Activated T-cell treated with anti-CD3 and anti-CD28 coated beads for 48 hours (primary cell): Measurements from ENCODE around the gene PTPN12.
"Not testable (repeated sequence)": the region's sequence is repeated elsewhere in the genome, so short reads cannot be mapped to it uniquely, and the experiment has no call there.

Experiments used
- DNase-seq: peaks from one replicate; pipeline ENCODE4 v3.0.0-alpha.2; 2020; ENCODE audit warnings: low read depth

The PTPN12 gene

DNA sequence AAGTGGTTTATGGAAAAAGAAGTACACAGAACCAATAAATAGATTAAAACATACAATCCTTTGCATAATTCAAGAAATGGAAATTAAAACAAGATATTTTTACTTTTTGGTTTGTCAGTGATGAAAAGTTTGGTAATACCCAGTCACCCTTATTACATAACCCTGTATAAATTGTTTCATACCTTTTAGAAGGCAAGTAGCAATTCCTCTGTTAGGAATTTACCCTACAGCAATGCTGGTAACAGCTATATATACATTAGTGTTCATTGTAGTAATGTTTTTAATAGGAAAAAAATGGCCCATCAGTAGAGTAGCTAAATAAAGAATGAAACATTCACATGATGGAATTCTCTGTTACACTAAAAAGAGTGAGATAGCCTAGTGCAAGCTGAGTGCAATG, 42.7 kb downstream of the PTPN12 start:
- no peak for DNase-seq

DNA sequence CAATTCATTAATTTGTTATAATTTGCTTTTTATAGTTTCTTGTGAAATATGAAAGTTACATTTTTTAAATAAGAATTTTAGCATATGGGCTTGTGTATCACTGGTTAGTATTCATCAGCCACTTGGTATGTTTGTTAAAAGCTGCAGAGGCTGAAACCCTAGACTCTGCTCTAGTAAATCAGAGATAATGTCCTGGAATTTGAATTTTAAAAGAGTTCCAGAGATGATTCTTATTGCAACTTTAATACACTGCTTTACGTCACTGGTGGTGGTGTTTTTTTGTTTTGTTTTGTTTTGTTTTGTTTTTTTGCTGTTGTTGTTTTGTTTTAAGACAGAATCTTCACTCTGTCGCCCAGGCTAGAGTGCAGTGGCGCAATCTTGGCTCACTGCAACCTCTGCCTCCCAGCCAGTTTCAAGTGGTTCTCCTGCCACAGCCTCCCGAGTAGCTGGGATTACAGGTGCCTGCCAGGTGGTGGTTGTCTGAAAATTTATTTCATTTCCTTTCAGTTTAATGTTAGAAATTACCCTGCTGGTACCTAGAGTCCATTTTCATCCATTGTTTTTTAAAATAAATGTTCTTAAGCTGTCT, 43.8 kb downstream of the PTPN12 start:
- DNase-seq: no peak

DNA sequence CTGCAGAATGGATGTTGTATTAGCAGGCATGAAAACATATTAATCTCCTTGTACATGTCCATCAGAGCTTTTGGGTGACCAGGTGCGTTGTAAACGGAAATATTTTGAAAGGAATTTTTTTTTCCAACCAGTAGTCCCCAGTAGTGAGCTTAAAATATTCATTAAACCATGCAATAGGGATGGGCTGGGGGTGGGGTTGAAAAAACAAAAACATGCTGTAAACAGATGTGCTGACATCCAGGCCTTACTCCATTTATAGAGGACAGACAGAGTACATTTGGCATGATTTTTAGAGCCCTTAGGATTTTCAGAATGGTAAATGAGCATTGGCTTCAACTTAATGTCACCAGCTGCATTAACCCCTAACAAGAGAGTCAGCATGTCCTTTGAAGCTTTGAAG, 50.2 kb downstream of the PTPN12 start:
- DNase-seq: no peak

DNA sequence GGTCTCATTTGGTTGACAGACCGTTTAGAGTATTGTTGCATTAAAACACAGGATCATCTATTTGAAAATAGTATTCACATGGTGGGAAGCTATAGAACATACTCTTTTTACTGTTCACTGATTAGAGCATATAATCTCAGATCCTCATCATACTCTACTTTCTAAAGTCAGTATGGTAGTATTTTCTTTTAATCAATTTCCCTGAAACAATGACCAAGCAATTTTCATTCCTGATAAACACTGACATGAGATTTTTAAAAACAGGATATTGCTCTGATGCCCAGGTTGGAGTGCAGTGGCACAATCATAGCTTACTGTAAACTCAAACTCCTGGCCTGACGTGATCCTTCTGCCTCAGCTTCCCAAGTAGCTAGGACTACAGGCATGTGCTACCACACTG, 63.9 kb downstream of the PTPN12 start:
- no peak for DNase-seq

DNA sequence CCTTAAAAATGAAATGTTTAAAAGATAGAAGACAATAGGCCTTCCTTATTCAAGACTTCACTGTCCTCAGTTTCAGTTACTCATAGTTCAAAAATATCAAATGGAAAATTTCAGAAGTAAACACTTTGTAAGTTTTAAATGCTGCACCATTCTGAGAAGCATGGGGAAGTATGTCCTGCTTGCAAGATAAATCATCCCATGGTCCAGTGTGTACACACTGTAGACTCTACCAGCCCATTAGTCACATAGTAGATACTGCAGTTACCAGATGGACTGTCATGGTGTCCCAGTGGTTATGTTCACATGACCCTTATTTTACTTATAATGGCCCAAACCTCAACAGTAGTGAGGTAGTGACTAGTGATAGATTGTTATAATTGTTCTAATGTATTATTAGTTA, 69.5 kb downstream of the PTPN12 start:
- no peak for DNase-seq

DNA sequence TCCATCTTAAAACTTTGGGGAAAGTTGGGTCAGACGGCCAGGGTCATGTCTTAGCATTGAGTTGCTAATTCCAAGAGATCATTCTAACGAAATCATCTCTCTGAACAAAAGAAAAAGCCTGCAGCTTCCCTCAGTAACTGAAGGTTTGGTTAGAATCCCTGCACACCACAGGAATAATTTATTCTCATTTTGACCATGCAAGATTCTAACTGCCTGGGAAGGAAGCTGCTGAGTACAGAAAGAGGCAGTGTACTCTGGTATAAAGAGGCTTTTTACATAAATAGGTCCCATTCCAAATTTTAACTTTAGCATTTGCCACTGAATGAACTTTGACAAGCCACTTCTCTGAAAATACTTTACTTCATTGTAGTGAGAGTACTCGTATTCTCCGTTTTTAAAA, 82.2 kb downstream of the PTPN12 start:
- no peak for DNase-seq

DNA sequence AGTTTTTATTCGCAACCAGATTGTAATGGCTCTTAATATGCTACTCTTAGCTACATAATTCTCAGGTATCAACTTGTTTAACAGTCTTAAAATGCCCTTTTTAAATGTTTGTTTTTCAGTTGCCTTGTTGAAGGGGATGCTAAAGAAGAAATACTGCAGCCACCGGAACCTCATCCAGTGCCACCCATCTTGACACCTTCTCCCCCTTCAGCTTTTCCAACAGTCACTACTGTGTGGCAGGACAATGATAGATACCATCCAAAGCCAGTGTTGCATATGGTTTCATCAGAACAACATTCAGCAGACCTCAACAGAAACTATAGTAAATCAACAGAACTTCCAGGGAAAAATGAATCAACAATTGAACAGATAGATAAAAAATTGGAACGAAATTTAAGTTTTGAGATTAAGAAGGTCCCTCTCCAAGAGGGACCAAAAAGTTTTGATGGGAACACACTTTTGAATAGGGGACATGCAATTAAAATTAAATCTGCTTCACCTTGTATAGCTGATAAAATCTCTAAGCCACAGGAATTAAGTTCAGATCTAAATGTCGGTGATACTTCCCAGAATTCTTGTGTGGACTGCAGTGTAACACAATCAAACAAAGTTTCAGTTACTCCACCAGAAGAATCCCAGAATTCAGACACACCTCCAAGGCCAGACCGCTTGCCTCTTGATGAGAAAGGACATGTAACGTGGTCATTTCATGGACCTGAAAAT, 89.7 kb downstream of the PTPN12 start:
- no peak for DNase-seq

DNA sequence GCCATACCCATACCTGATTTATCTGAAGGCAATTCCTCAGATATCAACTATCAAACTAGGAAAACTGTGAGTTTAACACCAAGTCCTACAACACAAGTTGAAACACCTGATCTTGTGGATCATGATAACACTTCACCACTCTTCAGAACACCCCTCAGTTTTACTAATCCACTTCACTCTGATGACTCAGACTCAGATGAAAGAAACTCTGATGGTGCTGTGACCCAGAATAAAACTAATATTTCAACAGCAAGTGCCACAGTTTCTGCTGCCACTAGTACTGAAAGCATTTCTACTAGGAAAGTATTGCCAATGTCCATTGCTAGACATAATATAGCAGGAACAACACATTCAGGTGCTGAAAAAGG, 90.2 kb downstream of the PTPN12 start:
- no peak for DNase-seq

DNA sequence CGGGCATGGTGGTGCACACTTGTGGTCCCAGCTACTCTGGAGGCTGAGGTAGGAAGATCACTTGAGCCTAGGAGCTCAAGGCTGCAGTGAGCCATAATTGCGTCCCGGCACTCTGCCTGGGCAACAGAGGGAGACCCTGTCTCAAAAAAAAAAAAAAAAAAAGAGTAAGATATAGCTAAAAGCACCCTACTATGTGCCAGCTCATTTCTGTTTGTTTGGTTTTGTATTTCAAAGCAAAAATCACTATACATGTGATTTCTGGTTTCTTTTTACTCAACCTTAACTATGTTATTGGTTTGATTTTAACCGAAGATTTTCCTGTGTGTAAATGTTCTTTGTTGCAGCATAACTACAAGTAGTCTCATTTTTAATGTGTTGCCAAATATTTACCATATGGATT, 92.7 kb downstream of the PTPN12 start:
- DNase-seq: no peak

DNA sequence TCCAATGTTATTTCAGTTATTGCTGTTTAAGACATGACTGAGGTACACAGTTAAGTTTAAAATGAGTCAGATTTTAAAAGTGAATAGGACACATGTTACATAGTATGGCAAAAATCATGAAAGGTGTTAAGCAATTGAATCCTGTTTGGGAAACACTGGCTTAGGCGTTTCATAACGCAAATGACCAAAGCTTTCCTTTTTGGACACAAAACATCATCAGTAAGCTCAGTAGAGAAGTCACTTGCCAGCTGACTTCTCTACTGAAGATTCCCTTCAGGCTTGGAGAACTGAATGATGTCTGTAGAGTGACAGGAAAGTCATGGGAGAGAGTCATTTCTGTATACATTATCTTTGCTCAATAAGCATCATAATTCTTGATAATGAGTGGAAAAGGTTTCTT, 94.7 kb downstream of the PTPN12 start:
- DNase-seq: no peak

DNA sequence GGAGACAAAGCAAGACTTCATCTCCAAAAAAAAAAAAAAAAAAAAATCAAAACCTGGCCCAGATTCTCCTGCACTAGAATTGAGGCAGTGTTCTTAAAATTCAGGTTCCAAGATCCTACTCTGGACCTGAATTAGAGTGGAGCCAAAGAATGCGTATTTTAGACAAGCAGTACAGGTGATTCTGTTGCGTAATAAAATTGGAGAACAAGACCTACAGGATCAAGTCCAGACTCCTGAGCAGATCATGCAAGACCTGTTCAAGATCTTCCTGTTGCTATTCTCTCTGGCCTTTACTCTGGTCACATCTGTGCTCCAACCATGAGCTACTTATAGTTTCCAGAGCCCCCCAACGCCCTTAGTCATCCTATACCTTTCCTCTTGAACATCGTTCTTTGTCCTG, 107.7 kb downstream of the PTPN12 start:
- no peak for DNase-seq

DNA sequence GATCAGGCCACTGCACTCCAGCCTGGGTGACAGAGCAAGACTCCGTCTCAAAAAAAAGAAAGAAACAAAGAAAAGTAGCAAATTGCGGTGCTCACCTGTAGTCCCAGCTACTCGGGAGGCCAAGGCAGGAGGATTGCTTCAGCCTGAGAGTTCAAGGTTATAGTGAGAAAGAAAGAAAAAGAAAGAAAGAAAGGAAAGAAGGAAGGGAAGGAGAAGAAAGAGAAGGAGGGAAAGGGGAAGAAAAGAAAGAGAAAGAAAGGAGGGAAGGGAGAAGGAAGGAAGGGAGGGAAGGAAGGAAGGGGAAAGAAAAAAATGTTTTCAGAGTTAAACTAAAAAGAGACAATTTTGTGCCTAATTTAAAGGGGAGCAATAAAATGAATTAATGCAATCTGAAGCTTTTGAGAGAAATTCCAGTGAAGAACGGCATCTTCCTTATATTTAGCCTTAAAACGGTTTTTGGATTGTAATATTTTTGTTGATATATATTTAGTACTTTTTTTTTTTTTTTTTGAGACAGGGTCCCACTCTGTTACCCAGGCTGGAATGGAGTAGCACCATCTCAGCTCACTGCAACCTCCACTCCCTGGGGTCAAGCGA, 111.7 kb downstream of the PTPN12 start:
- DNase-seq: no peak

DNA sequence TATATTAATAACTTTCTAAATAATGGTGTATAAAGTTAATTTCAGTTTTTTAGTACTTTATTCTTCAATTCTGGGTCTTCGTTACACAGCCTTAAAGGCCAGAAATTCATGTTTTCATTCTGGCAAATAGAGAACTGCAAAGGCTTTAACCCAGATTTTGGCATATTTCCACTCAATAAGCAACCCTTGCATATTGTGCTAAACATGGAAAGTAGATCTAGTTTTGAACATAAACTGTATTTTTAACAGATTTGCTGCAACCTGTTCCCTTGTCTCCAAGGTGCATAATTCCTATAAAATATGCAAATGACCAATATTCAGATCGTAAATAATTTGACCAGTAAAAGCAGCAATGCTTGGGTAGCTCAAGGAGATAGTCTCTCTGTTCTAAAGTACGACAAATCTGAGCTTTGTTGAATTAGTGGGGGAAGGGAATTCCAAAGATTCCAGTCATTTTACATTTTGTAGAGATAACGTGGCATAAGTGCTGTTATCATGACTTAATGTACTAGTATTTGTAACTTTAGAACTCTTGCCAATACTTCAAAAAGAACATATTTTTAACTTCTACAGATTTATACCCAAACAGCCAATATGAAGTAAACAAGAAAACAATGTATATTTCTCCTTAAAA, 112.7 kb downstream of the PTPN12 start:
- no peak for DNase-seq

DNA sequence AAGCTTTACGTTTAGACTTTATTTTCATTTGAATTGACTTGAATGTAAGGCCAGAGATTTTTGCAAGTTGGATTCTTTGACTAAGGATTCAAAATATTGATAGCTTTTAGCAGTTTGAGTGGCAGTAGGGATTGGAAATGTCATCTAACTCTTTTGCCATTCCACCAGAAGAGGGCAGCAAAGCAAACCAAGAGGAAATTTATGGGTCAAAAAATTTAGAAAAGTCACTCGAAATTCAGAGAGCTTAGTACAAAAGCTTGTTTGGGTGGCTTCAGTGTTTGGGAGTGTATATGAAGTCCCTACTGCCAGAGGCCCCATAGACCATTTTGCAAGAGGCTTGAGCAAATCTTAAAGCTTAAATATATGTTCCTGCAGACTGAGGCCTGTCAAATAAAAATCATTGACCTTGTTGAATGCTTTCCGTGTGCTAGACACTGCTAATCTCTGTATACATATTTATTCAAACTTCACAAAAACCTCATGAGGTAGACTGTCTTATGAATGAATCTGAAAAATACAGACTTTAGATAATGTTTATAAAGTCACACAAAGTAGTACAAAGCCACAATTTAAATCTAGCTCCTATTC, 114.6 kb downstream of the PTPN12 start:
- no peak for DNase-seq

DNA sequence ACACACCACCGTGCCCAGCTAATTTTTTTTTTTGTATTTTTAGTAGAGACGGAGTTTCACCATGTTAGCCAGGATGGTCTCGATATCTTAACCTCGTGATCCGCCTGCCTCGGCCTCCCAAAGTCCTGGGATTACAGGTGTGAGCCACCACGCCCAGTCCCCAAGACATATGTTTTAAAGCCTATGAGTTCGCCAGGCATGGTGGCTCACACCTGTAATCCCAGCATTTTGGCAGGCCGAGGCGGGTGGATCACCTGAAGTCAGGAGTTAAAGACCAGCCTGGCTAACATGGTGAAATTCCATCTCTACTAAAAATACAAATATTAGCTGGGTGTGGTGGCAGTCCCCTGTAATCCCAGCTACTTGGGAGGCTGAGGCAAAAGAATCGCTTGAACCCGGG, 115.7 kb downstream of the PTPN12 start:
- DNase-seq: not testable (repeated sequence)

DNA sequence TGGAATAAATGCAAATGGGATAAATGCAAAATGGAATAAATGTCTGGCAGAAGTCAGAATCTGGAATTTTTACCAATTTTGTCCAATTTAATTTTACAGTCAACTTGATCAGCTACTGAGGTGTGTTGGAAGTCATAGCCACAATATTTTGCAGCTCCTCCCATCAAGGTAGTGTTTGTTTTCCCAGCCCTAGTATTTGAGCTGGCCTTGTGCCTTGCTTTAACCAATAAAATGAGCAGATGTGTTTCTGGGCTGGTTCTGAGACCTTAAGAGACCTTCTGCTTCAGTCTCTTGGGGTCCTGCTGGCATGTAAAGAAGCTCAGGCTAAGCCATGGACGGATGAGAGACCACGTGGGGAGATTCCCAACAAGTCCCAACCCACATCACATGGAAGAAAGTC, 116.5 kb downstream of the PTPN12 start:
- no peak for DNase-seq

DNA sequence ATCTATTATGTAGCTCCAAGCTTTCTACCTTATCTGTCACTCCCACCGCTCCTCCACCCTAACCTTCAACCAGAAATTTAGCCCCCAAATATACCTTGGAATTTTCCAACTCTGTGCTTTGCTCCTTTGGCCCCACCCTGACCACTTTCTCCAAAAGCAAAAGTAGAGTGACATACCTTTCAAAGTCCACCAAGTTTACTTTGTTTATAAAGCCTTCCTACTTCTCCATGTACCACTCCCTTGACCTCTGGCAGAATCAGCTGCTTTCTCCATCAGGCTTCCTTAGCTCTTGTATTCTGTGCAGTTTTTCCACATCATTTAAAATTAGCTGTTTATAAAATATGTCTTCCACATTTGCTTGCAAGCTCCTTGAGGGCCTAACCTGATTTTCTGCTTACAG, 118.3 kb downstream of the PTPN12 start:
- no peak for DNase-seq

DNA sequence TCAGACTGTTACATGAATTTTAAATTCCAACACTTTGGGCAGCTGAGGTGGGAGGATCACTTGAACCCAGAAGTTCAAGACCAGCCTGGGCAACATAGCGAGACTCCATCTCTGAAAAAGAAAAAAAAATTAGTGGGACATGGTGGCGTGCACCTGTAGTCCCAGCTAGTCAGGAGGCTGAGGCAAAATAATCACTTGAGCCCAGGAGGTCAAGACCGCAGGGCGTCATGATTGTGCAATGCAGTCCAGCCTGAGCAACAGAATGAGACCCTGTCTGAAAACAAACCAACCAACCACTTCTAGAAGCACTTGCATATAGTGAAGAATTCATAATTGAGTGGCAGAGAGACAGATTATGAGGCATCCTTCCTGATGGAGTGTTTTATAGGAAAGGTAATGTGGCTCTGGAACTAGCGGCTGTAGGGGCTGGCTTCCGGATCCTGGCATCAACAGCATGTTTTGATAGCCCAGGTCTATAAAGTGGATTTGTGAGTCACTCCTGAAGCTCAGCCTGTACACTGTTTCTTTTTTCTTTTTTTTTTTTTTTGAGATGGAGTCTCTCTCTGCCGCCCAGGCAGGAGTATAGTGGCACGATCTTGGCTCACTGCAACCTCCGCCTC, 118.9 kb downstream of the PTPN12 start:
- no peak for DNase-seq

DNA sequence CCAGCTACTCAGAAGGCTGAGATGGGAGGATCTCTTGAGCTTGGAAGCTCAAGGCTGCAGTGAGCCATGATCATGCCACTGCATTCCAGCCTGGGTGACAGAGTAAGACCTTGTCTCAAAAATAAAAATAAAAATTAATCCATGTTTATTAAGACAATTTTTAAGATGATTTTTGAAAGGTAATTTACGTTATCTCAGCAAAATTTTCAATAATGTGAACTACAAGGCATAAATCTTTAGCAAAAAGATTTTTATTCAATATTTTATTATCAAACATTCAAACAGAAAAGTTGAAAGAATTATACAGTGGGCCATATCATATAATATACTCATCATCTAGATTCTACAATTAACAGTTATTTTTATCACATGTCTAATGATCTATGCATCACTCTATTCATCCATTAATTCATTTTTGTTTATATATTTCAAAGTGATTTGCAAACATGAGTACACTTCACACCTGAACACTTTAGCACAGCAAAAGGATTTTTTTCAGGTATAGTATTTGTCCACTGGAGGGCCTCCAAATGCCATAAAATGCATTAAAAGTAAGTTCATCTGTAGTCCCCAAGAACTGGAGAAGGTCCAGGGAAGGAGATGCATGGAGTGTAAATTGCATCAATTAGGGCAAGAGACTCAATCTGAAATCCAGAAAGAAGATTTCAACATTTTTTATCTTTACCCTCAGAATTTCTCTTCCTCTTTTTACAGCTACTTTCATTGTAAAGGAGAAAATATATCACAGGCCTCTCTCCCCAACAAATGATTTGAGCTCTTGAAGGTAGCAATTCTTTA, 120.5 kb downstream of the PTPN12 start:
- no peak for DNase-seq

DNA sequence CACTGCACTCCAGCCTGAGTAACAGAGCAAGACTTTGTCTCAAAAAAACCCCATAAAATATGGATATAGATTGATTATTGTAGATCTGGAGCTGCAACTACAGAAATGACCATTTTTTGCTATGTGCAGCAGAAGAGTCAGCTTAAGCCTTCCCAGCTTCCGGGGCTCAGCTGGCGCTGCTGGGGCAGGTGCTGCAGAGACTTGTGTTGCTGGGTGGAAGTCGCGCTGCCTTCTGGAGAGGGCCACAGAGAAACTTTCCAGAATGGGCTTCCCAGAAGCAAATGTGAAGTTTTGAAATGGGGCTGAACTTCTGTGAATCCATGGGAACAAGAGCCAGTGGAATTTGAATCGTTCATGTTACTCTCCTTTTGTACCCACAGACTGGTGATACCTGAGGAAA, 121.8 kb downstream of the PTPN12 start:
- DNase-seq: no peak

DNA sequence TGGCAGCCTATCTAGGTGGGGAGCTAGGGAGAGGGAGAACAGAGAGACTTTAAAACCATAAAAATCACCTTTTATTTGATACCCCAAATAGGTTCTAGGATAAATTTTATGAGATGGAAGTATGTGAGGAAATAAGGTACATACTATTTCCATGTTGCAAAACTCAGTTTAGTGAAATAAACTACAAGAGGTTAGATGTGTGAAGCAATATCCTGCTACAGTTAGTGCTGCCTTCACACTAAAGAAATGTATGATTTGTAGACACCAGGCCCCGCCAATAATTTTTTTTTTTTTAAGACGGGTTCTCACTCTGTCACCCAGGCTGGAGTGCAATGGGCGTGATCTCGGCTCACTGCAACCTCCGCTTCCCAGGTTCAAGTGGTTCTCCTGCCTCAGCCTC, 124.7 kb downstream of the PTPN12 start:
- DNase-seq: no peak

DNA sequence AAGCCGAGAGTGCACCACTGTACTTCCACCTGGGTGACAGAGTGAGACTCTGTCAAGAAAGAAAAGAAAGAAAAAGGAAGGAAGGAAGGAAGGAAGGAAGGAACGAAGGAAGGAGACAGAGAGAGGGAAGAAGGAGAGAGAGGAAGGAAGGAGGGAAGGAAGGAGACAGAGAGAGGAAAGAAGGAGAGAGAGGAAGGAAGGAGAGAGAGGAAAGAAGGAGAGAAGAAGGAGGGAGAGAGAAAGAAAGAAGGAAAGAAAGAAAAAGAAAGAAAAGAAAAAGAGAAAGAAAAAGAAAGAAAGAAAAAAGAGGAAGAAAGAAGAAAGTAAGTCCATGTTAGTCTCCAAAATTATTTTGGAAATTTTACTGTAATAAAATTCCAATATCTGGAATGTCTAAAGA, 125.8 kb downstream of the PTPN12 start:
- no peak for DNase-seq
